ENCODE data around the gene DNAJA3. TPM values are rescaled to one million over a fixed set of nuclear protein-coding genes. Genes with fewer than 3 reads are reported as not detected.
A peak's percentile ranks its signal among the peaks of the same experiment; 100 is the strongest.

The DNAJA3 gene
- total and polyA plus RNA-seq, 12 donors: 29.0 to 76.7 (median 71.4) TPM

- Histone ChIP-seq H3K36me3 (peaks cover 0 to 96% (median 10%) of the 10 kb centered on the region in 9 donors), H3K27me3 (no peaks in the 10 kb centered on the region), H3K4me1 (peaks cover 0 to 28% (median 6%) of the 10 kb centered on the region in 9 donors), H3K9me3 (no peaks in the 10 kb centered on the region), H3K27ac (no peak overlapping the region), H3K4me3 (no peak overlapping the region)
- WGBS, 2 donors: 84 to 85% methylated on average over 27 of the region's 27 CpGs
- no peak for TF ChIP-seq CTCF (IDR thresholded peaks at IDR 0.05)
- intact Hi-C loops (cut with DNase I): no loop called here
- ATAC-seq: no peak
- DNase-seq: no peak
Measured at GRCh38 chr16:4461250-4462085, 35.8 kb downstream of the DNAJA3 start.

- no peaks in the 10 kb centered on the region for H3K27me3 ChIP-seq
- intact Hi-C loops (cut with DNase I): no loop called here
- peak in 1 of 8 donors; percentile 1 for ATAC-seq
- WGBS, 2 donors: 75 to 76% methylated on average over 22 of the region's 22 CpGs
- H3K4me3 ChIP-seq: no peak overlapping the region
- TF ChIP-seq CTCF (IDR thresholded peaks at IDR 0.05): no peak
- no peaks in the 10 kb centered on the region for H3K9me3 ChIP-seq
- H3K4me1 ChIP-seq: peaks cover 0 to 30% (median 10%) of the 10 kb centered on the region in 9 donors
- peaks cover 0 to 95% (median 4%) of the 10 kb centered on the region in 9 donors for H3K36me3 ChIP-seq
- peak overlapping the region in 3 of 10 donors; percentile 6 to 53 (median 52) for H3K27ac ChIP-seq
- DNase-seq: no peak
Measured at GRCh38 chr16:4463522-4464163, 38.0 kb downstream of the DNAJA3 start.

- no peaks in the 10 kb centered on the region for H3K27me3 ChIP-seq
Measured at GRCh38 chr16:4465977-4466779, 40.5 kb downstream of the DNAJA3 start.

More at GRCh38 chr16:4465977-4466779, 40.5 kb downstream of the DNAJA3 start:
- intact Hi-C loops (cut with DNase I): no loop called here
- no peak for TF ChIP-seq CTCF (IDR thresholded peaks at IDR 0.05)
- H3K36me3 ChIP-seq: peaks cover 0 to 94% (median 10%) of the 10 kb centered on the region in 9 donors
- peaks cover 0 to 23% (median 10%) of the 10 kb centered on the region in 9 donors for H3K4me1 ChIP-seq
- no peaks in the 10 kb centered on the region for H3K9me3 ChIP-seq
- peak overlapping the region; percentile 67 to 90 (median 84) for H3K27ac ChIP-seq
- DNase-seq (peak; percentile 79 to 82), ATAC-seq (peak; percentile 68 to 94 (median 86))
- peak overlapping the region in 1 of 10 donors; percentile 18 for H3K4me3 ChIP-seq
- WGBS, 2 donors: 47 to 64% methylated on average over 32 of the region's 32 CpGs

All from heart right ventricle (tissue), 16 donors.